Measurements from ENCODE around the gene LDHAL6B.

Gene LDHAL6B

DNA sequence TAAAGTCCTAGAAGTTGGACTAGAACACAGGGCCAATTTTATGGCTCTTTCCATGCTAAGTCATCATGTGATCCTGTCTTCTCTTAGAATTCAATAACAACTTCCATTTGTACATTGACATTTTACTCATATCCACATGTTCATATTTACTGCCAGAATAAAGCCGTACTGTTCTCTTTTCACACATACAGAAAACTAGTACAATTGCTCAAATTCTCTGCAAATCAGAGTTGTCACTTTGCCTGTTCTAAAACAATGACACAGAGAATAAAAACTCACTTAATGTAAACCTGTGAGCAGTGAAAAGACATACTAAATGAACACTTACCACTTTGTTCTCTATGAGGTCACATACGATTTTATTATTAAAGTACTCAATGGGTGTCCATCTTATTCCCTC is 3.5 kb downstream of the LDHAL6B start:
- Histone ChIP-seq H3K27me3 (replicated peaks in 2 of 5; ENCODE audit: control insufficient read depth in 4 of 5, insufficient read depth in 5 of 5, low read length in 4 of 5) (no peaks in the 10 kb centered on the region), H3K4me3 (ENCODE audit: control insufficient read depth in 1 of 7, extremely low read depth in 1 of 7, insufficient read depth in 4 of 7, low read depth in 2 of 7, low read length in 6 of 7) (no peak overlapping the region), H3K9me3 (ENCODE audit: control extremely low read depth in 1 of 5, control insufficient read depth in 4 of 5, insufficient read depth in 2 of 5, low read depth in 1 of 5, low read length in 4 of 5) (no peaks in the 10 kb centered on the region), H3K27ac (ENCODE audit: insufficient read depth in 1 of 2, low read depth in 1 of 2, low read length in 2 of 2, poor library complexity in 1 of 2, severe bottlenecking in 2 of 2) (no peak overlapping the region), H3K36me3 (ENCODE audit: control insufficient read depth in 4 of 4, insufficient read depth in 4 of 4, low read length in 3 of 4) (peaks cover 0 to 12% (median 0%) of the 10 kb centered on the region in 4 experiments), H3K4me1 (ENCODE audit: control extremely low read depth in 1 of 4, control insufficient read depth in 4 of 4, insufficient read depth in 4 of 4, low read length in 3 of 4) (no peaks in the 10 kb centered on the region)
- CTCF ChIA-PET: no interaction called here
- DNase-seq: no peak
- 100% methylated on average over 1 of the region's 2 CpGs for WGBS (ENCODE audit: insufficient coverage)
- POLR2A ChIA-PET: no interaction called here

DNA sequence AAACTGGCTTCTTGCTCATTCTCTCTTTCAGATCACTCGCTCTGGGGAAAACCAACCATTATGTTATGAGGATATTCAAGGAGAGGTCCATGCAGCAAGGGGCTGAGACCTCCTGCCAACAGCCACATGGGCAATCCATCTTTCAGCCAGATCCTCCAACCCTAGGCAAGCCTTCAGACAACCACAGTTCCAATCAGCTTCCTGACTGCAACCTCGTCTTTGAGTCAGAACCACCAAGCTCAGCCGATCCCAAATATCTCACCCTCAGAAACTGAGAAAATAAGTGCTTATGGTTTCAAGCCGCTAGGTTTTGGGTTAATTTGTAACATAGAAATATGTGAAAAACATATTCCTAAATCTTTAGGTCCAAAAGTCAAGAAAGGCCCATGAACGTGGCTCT is 10.3 kb downstream of the LDHAL6B start:
- Histone ChIP-seq H3K27me3 (replicated peaks in 2 of 5; ENCODE audit: control insufficient read depth in 4 of 5, insufficient read depth in 5 of 5, low read length in 4 of 5) (no peaks in the 10 kb centered on the region), H3K9me3 (ENCODE audit: control extremely low read depth in 1 of 5, control insufficient read depth in 4 of 5, insufficient read depth in 2 of 5, low read depth in 1 of 5, low read length in 4 of 5) (no peaks in the 10 kb centered on the region), H3K36me3 (ENCODE audit: control insufficient read depth in 4 of 4, insufficient read depth in 4 of 4, low read length in 3 of 4) (peaks cover 0 to 4% (median 0%) of the 10 kb centered on the region in 4 experiments), H3K4me3 (ENCODE audit: control insufficient read depth in 1 of 7, extremely low read depth in 1 of 7, insufficient read depth in 4 of 7, low read depth in 2 of 7, low read length in 6 of 7) (no peak overlapping the region), H3K4me1 (ENCODE audit: control extremely low read depth in 1 of 4, control insufficient read depth in 4 of 4, insufficient read depth in 4 of 4, low read length in 3 of 4) (no peaks in the 10 kb centered on the region), H3K27ac (ENCODE audit: insufficient read depth in 1 of 2, low read depth in 1 of 2, low read length in 2 of 2, poor library complexity in 1 of 2, severe bottlenecking in 2 of 2) (no peak overlapping the region)
- ChIA-PET CTCF (interaction anchor here (1.8 kb wide), 1 partner anchor 10 kb away, joined by 6 read pairs; the partner anchor contains the start of gene LDHAL6B), POLR2A (no interaction called here)
- DNase-seq: no peak
- WGBS (ENCODE audit: insufficient coverage): no CpG with 5 or more reads among the region's 5 CpGs

DNA sequence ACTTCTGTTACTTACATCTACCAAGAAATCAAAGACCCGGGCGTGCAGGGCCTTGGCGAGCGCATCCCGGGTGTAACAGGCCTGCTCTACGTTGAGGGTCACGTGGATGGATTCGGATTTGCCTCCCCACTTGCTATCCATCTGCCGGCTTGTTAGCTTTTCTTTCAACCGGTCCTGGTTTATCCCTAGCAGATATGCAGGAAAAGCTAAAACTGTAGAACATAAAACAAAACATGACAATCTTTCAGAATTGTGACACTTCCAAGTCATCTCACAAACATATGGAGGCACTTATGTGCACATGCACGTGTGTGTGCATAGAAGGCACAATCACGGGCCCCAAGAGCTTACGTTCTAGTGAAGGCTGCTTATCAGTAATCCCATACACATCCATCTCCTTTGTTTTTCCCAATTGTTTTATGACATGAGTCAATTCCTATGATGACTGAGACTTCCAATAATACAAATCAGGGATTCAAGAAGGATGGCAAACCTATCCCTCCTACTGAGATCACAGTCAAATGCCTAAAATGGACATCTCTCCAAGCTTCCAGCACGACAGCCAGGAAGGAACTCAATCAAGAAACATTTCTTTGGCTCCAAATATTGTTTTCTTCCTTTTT is 11.3 kb downstream of the LDHAL6B start:
- H3K4me3 ChIP-seq (ENCODE audit: control insufficient read depth in 1 of 7, extremely low read depth in 1 of 7, insufficient read depth in 4 of 7, low read depth in 2 of 7, low read length in 6 of 7): no peak overlapping the region

DNA sequence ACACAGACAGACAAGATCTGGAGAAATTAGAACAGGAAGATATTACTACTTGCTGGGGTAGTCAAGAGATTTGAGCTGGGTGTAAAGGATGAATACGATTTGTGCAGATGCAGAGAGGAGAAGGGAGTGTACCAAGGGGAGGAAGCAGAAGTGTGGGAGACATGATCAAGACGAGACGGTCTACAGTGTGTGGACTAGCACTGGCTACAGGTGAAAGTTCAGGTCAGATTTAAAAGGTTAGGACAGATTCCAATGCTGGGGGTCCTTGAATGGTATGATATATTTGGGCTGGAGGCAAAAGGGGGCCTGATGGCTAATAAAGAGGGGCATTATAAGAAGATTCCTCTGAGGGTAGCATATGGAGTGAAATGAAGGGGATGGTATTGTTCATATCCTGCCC is 12.1 kb downstream of the LDHAL6B start:
- DNase-seq: no peak
- Histone ChIP-seq H3K27me3 (replicated peaks in 2 of 5; ENCODE audit: control insufficient read depth in 4 of 5, insufficient read depth in 5 of 5, low read length in 4 of 5) (no peaks in the 10 kb centered on the region), H3K27ac (ENCODE audit: insufficient read depth in 1 of 2, low read depth in 1 of 2, low read length in 2 of 2, poor library complexity in 1 of 2, severe bottlenecking in 2 of 2) (no peak overlapping the region), H3K9me3 (ENCODE audit: control extremely low read depth in 1 of 5, control insufficient read depth in 4 of 5, insufficient read depth in 2 of 5, low read depth in 1 of 5, low read length in 4 of 5) (no peaks in the 10 kb centered on the region), H3K4me3 (ENCODE audit: control insufficient read depth in 1 of 7, extremely low read depth in 1 of 7, insufficient read depth in 4 of 7, low read depth in 2 of 7, low read length in 6 of 7) (no peak overlapping the region), H3K36me3 (ENCODE audit: control insufficient read depth in 4 of 4, insufficient read depth in 4 of 4, low read length in 3 of 4) (peaks cover 0 to 13% (median 0%) of the 10 kb centered on the region in 4 experiments), H3K4me1 (ENCODE audit: control extremely low read depth in 1 of 4, control insufficient read depth in 4 of 4, insufficient read depth in 4 of 4, low read length in 3 of 4) (no peaks in the 10 kb centered on the region)
- WGBS (ENCODE audit: insufficient coverage): 100% methylated on average over 3 of the region's 3 CpGs
- POLR2A ChIA-PET: no interaction called here
- CTCF ChIA-PET: interaction anchor here (0.8 to 1.8 kb wide), 2 partner anchors 12 to 28 kb away, joined by 3 to 6 read pairs; partner anchors contain the start of gene LDHAL6B

More for the DNA sequence above, 11.3 kb downstream of the LDHAL6B start:
- Histone ChIP-seq H3K36me3 (ENCODE audit: control insufficient read depth in 4 of 4, insufficient read depth in 4 of 4, low read length in 3 of 4) (peaks cover 0 to 7% (median 0%) of the 10 kb centered on the region in 4 experiments), H3K27me3 (replicated peaks in 2 of 5; ENCODE audit: control insufficient read depth in 4 of 5, insufficient read depth in 5 of 5, low read length in 4 of 5) (no peaks in the 10 kb centered on the region), H3K4me1 (ENCODE audit: control extremely low read depth in 1 of 4, control insufficient read depth in 4 of 4, insufficient read depth in 4 of 4, low read length in 3 of 4) (no peaks in the 10 kb centered on the region), H3K27ac (ENCODE audit: insufficient read depth in 1 of 2, low read depth in 1 of 2, low read length in 2 of 2, poor library complexity in 1 of 2, severe bottlenecking in 2 of 2) (no peak overlapping the region), H3K9me3 (ENCODE audit: control extremely low read depth in 1 of 5, control insufficient read depth in 4 of 5, insufficient read depth in 2 of 5, low read depth in 1 of 5, low read length in 4 of 5) (no peaks in the 10 kb centered on the region)
- WGBS (ENCODE audit: insufficient coverage): 94% methylated on average over 12 of the region's 14 CpGs
- DNase-seq: no peak
- ChIA-PET POLR2A (no interaction called here), CTCF (interaction anchor here (0.8 to 1.8 kb wide), 3 partner anchors 9 to 27 kb away, joined by 3 to 6 read pairs (median 3); partner anchors contain the start of gene LDHAL6B)

DNA sequence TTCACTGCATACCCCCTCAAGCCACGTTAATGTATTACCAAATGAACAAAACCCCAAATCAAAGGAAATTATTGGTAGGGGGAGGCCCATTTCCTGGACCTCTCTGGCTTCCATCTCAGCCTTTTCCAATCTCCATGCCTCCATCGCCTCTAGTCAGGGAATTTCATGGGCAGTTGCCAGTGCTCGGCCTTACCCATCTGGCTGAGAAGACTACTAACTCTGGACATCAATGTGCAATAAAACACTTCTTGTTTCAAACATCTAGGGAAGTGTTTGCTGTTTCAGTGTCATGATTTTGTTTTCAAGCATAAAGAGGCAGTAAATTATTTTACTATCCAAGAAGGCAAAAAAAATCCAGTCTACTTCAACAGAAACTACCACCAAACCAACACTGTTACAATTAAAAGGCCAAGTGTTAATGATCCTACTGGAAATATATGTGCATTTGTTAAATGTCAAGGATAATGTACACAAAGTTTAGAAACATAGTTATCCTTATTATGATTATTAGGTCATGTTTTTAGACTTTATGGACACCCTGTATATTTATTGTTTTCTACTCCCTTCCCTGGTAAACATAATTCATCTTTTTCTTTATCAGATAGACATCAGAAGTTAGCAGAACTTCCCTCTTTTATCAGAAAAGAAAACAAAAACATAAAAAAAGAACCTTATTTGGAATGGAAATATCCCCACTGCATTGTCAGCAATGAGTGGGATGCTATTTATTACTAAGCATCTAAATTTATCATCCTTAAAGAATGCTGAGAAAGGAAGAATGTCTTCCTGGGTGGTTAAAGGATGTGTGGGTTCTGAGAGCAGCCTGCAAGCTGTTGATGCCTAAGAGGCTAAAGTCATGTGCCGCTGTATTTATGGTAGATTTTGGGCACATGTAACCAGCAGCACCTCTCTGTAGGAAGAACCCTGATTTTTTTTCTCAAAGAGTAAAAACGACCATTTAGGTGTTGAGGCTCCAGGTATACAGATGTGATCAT is 15.2 kb downstream of the LDHAL6B start:
- POLR2A ChIA-PET: no interaction called here
- no peak overlapping the region for H3K27ac ChIP-seq (ENCODE audit: insufficient read depth in 1 of 2, low read depth in 1 of 2, low read length in 2 of 2, poor library complexity in 1 of 2, severe bottlenecking in 2 of 2)
- WGBS (ENCODE audit: insufficient coverage): 100% methylated on average over 1 of the region's 5 CpGs

DNA sequence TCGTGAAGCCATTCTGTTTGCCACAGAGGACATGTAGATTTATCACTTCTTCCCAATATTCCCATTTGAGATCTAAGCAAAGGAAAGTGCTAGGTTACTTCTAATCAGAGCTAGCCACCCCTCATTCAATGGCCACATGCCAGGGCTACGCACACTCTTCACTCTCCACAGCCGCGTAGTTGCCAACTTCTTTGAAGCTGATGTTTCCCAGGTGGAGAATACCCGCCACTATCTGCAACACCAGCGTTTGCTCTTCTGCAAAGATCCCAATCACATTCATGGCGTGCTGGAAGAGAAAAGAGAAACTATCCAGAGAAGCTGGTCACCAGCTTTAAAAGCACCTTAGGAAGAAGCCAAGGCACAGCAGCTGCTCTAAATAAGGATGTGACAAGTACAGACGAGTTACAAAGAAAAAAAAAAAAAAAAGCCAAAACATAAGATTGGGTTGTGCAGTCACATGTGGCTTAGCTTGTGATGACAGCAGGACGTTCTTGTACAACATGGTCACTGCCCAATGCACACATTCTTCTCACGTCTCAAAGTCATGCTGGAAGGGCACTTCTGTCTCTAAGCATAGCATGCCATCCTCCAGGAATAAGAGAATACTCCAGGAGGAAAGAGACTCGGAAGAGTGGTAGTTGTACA is 16.4 kb downstream of the LDHAL6B start:
- DNase-seq: no peak
- Histone ChIP-seq H3K4me3 (ENCODE audit: control insufficient read depth in 1 of 7, extremely low read depth in 1 of 7, insufficient read depth in 4 of 7, low read depth in 2 of 7, low read length in 6 of 7) (no peak overlapping the region), H3K4me1 (ENCODE audit: control extremely low read depth in 1 of 4, control insufficient read depth in 4 of 4, insufficient read depth in 4 of 4, low read length in 3 of 4) (no peaks in the 10 kb centered on the region), H3K9me3 (ENCODE audit: control extremely low read depth in 1 of 5, control insufficient read depth in 4 of 5, insufficient read depth in 2 of 5, low read depth in 1 of 5, low read length in 4 of 5) (no peaks in the 10 kb centered on the region), H3K27me3 (replicated peaks in 2 of 5; ENCODE audit: control insufficient read depth in 4 of 5, insufficient read depth in 5 of 5, low read length in 4 of 5) (no peaks in the 10 kb centered on the region), H3K27ac (ENCODE audit: insufficient read depth in 1 of 2, low read depth in 1 of 2, low read length in 2 of 2, poor library complexity in 1 of 2, severe bottlenecking in 2 of 2) (no peak overlapping the region), H3K36me3 (ENCODE audit: control insufficient read depth in 4 of 4, insufficient read depth in 4 of 4, low read length in 3 of 4) (peaks cover 0 to 19% (median 2%) of the 10 kb centered on the region in 4 experiments)
- ChIA-PET POLR2A (interaction anchor here (0.6 kb wide), 1 partner anchor 51 kb away, joined by 3 read pairs; no protein-coding TSS in a partner anchor), CTCF (interaction anchor here (0.6 kb wide), 1 partner anchor 93 kb away, joined by 3 read pairs; no protein-coding TSS in a partner anchor)
- WGBS (ENCODE audit: insufficient coverage): 97% methylated on average over 8 of the region's 11 CpGs

More for the DNA sequence above, 15.2 kb downstream of the LDHAL6B start:
- peaks cover 0 to 20% (median 2%) of the 10 kb centered on the region in 4 experiments for H3K36me3 ChIP-seq (ENCODE audit: control insufficient read depth in 4 of 4, insufficient read depth in 4 of 4, low read length in 3 of 4)
- no peaks in the 10 kb centered on the region for H3K27me3 ChIP-seq (replicated peaks in 2 of 5; ENCODE audit: control insufficient read depth in 4 of 5, insufficient read depth in 5 of 5, low read length in 4 of 5)
- DNase-seq: no peak
- no peaks in the 10 kb centered on the region for H3K9me3 ChIP-seq (ENCODE audit: control extremely low read depth in 1 of 5, control insufficient read depth in 4 of 5, insufficient read depth in 2 of 5, low read depth in 1 of 5, low read length in 4 of 5)
- H3K4me1 ChIP-seq (ENCODE audit: control extremely low read depth in 1 of 4, control insufficient read depth in 4 of 4, insufficient read depth in 4 of 4, low read length in 3 of 4): no peaks in the 10 kb centered on the region
- H3K4me3 ChIP-seq (ENCODE audit: control insufficient read depth in 1 of 7, extremely low read depth in 1 of 7, insufficient read depth in 4 of 7, low read depth in 2 of 7, low read length in 6 of 7): no peak overlapping the region
- CTCF ChIA-PET: no interaction called here
